NT2/D1 (cell line): Measurements from ENCODE around the gene RAI2.
A peak's percentile ranks its signal among the peaks of the same experiment; 100 is the strongest.

Source experiments
- DNase-seq: peaks from one replicate; pipeline ENCODE4 v3.0.0-alpha.2; 2011; ENCODE audit warnings: low read depth, low spot score
- H3K27me3 ChIP-seq: 2 replicates; pipeline ENCODE4 v1.6.0; 2011; ENCODE audit warnings: mild to moderate bottlenecking; ENCODE audit not compliant: insufficient read length, insufficient read depth
- H3K36me3 ChIP-seq: 2 replicates; pipeline ENCODE4 v1.6.1; 2011; ENCODE audit warnings: mild to moderate bottlenecking, low read length, mixed read lengths; ENCODE audit not compliant: insufficient read depth, insufficient read length
- H3K4me1 ChIP-seq: 2 replicates; pipeline ENCODE4 v1.5.1; 2011; ENCODE audit not compliant: insufficient read depth, insufficient read length
- H3K4me3 ChIP-seq: 2 replicates; pipeline ENCODE4 v1.5.1; 2011; ENCODE audit warnings: low read depth; ENCODE audit not compliant: insufficient read length
- H3K9ac ChIP-seq: 2 replicates; pipeline ENCODE4 v1.6.0; 2011; ENCODE audit warnings: low read depth; ENCODE audit not compliant: insufficient read length
- H3K9me3 ChIP-seq: 2 replicates; pipeline ENCODE4 v1.5.1; 2011; ENCODE audit warnings: mild to moderate bottlenecking, low read length; ENCODE audit not compliant: insufficient read depth
- SUZ12 ChIP-seq: IDR thresholded peaks from 2 replicates; pipeline ENCODE4 v1.6.1; 2011; ENCODE audit not compliant: insufficient read length, insufficient read depth; ENCODE audit errors: extremely low read depth
- YY1 ChIP-seq: IDR thresholded peaks from 2 replicates; pipeline ENCODE4 v1.6.1; 2011; ENCODE audit not compliant: insufficient read length, insufficient read depth
- ZNF274 ChIP-seq: IDR thresholded peaks from 2 replicates; pipeline ENCODE4 v1.6.1; 2011; ENCODE audit warnings: mild to moderate bottlenecking, low read depth, low read length

The RAI2 gene

GRCh38 chrX:17860811-17861488 lies at the start of gene RAI2:
Gene RAI2 (minus strand): TSS chrX:17861298. CDS start chrX:17802010, 59,288 bp downstream.
- Histone ChIP-seq H3K9me3 (no peaks in the 10 kb centered on the region), H3K27me3 (peaks cover 81% of the 10 kb centered on the region), H3K4me3 (peak within 1 kb of the TSS; percentile 56), H3K36me3 (no peaks in the 10 kb centered on the region), H3K4me1 (no peaks in the 10 kb centered on the region), H3K9ac (peak within 1 kb of the TSS; percentile 61)
- DNase-seq = no peak
- TF ChIP-seq SUZ12 (no peak), YY1 (no peak), ZNF274 (no peak)

GRCh38 chrX:17888421-17888820 lies 27.3 kb upstream of the RAI2 start:
- Histone ChIP-seq H3K9me3 (no peaks in the 10 kb centered on the region), H3K4me1 (no peaks in the 10 kb centered on the region), H3K4me3 (no peak overlapping the region), H3K9ac (no peak overlapping the region), H3K27me3 (no peaks in the 10 kb centered on the region), H3K36me3 (no peaks in the 10 kb centered on the region)
- TF ChIP-seq SUZ12 (no peak), YY1 (no peak), ZNF274 (no peak)
- no peak for DNase-seq

GRCh38 chrX:17882680-17883079 lies 21.6 kb upstream of the RAI2 start:
- TF ChIP-seq ZNF274 (no peak), YY1 (no peak), SUZ12 (no peak)
- Histone ChIP-seq H3K4me1 (no peaks in the 10 kb centered on the region), H3K36me3 (no peaks in the 10 kb centered on the region), H3K27me3 (no peaks in the 10 kb centered on the region), H3K9ac (no peak overlapping the region), H3K9me3 (no peaks in the 10 kb centered on the region), H3K4me3 (no peak overlapping the region)
- DNase-seq = no peak

- H3K36me3 ChIP-seq = no peaks in the 10 kb centered on the region
- no peak for TF ChIP-seq YY1
- TF ChIP-seq ZNF274 = no peak
- no peak for TF ChIP-seq SUZ12
- no peaks in the 10 kb centered on the region for H3K27me3 ChIP-seq
- H3K9ac ChIP-seq = no peak overlapping the region
- no peaks in the 10 kb centered on the region for H3K4me1 ChIP-seq
- H3K9me3 ChIP-seq = no peaks in the 10 kb centered on the region
- no peak for DNase-seq
- H3K4me3 ChIP-seq = no peak overlapping the region
These were observed 17.1 kb upstream of the RAI2 start for GRCh38 chrX:17878028-17878670.

GRCh38 chrX:17876135-17876534 lies 15.0 kb upstream of the RAI2 start:
- no peaks in the 10 kb centered on the region for H3K4me1 ChIP-seq
- no peaks in the 10 kb centered on the region for H3K9me3 ChIP-seq
- no peaks in the 10 kb centered on the region for H3K27me3 ChIP-seq
- TF ChIP-seq ZNF274 (no peak), YY1 (no peak), SUZ12 (no peak)
- no peak for DNase-seq
- H3K9ac ChIP-seq = no peak overlapping the region
- H3K4me3 ChIP-seq = no peak overlapping the region
- H3K36me3 ChIP-seq = no peaks in the 10 kb centered on the region

GRCh38 chrX:17869580-17869979 lies 8.5 kb upstream of the RAI2 start:
- no peaks in the 10 kb centered on the region for H3K4me1 ChIP-seq
- no peak for DNase-seq
- H3K36me3 ChIP-seq = no peaks in the 10 kb centered on the region
- TF ChIP-seq ZNF274 = no peak
- no peak for TF ChIP-seq YY1
- TF ChIP-seq SUZ12 = no peak
- H3K9ac ChIP-seq = no peak overlapping the region
- H3K9me3 ChIP-seq = no peaks in the 10 kb centered on the region
- no peak overlapping the region for H3K4me3 ChIP-seq
- H3K27me3 ChIP-seq = peaks cover 15% of the 10 kb centered on the region

GRCh38 chrX:17861489-17862011 lies 452 bp upstream of the RAI2 start:
- Histone ChIP-seq H3K9me3 (no peaks in the 10 kb centered on the region), H3K9ac (no peak overlapping the region), H3K4me3 (peak overlapping the region; percentile 32), H3K4me1 (no peaks in the 10 kb centered on the region), H3K36me3 (no peaks in the 10 kb centered on the region), H3K27me3 (peaks cover 83% of the 10 kb centered on the region)
- no peak for DNase-seq
- no peak for TF ChIP-seq YY1
- no peak for TF ChIP-seq SUZ12
- no peak for TF ChIP-seq ZNF274
